ENCODE data around the gene SAFB2.

The SAFB2 gene

GRCh38 chr19:5542665-5543064 lies 79.9 kb downstream of the SAFB2 start:
- DNase-seq (ENCODE audit: low spot score), result no peak

- no peak for DNase-seq (ENCODE audit: low spot score)
Observed at GRCh38 chr19:5541456-5541855, 81.1 kb downstream of the SAFB2 start.

GRCh38 chr19:5540208-5540607 lies 82.4 kb downstream of the SAFB2 start:
- no peak for DNase-seq (ENCODE audit: low spot score)

GRCh38 chr19:5537870-5538269 lies 84.7 kb downstream of the SAFB2 start:
- no peak for DNase-seq (ENCODE audit: low spot score)
